Vagina (tissue), 2 donors: ENCODE measurements around the gene GSG1L.

Experiments used
- CTCF ChIP-seq, 3 experiments: fragments of 450-650 bp in 2 of 3; fragments of 200-600 bp in 1 of 3; sonication (generic) in 1 of 3; IDR thresholded peaks; one replicate each; pipeline ENCODE4 v1.5.1; 2017 to 2019; ENCODE audit warnings: antibody characterized with exemption in 3 of 3, mild to moderate bottlenecking in 2 of 3, moderate library complexity in 2 of 3
- POLR2AphosphoS5 ChIP-seq, 2 donors: sonication (generic); formaldehyde crosslinking; IDR thresholded peaks; one replicate each; pipeline ENCODE4 v1.9.0; 2017; ENCODE audit warnings: antibody characterized with exemption in 2 of 2, mild to moderate bottlenecking in 2 of 2, low read depth in 1 of 2; ENCODE audit not compliant: insufficient read depth in 1 of 2

GRCh38 chr16:27746076-27746855 is 317.2 kb downstream of the GSG1L start:
- TF ChIP-seq CTCF (IDR thresholded peaks at IDR 0.05) (no peak), POLR2AphosphoS5 (IDR thresholded peaks at IDR 0.05; ENCODE audit: insufficient read depth in 1 of 2, low read depth in 1 of 2) (no peak)
